Measurements from ENCODE around the gene CGREF1.

Gene CGREF1

DNA sequence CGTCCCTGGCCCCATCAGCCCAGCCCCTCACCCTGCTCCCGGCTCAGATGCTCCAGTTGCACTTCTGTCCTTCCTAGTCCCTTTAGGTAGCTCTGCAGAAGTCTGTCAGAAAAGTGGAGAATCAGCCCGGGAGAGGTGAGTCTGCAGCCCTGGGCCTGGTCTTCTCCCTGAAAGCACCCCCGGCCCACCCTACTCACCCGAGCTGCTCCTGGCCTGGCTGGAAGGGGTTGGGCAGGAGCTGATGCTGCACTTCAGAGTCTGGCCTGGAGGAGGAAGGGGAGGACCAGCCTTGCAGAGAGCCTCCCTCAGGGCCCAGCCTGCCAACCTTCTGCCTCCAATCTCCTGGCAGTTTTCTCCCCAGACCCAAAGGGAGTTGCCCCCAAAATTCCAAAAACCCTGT is 16.6 kb downstream of the CGREF1 start:
- Histone ChIP-seq H2AFZ (ENCODE audit: low read length) (no peak overlapping the region), H3K27ac (ENCODE audit: low read length) (no peak overlapping the region), H3K4me1 (ENCODE audit: low read length) (peaks cover 9% of the 10 kb centered on the region), H3F3A (ENCODE audit: insufficient read depth, low read length) (0 out of 2 replicates have a peak, but pooled peaks cover 4% of the 10 kb centered on the region), H3K4me3 (ENCODE audit: low read length) (no peak overlapping the region), H3K79me2 (ENCODE audit: low read length) (no peaks in the 10 kb centered on the region), H3K9ac (ENCODE audit: low read length) (no peak overlapping the region), H3K36me3 (replicated peaks; ENCODE audit: insufficient read depth, low read length) (no peaks in the 10 kb centered on the region), H4K20me1 (ENCODE audit: insufficient read depth, low read length) (no peaks in the 10 kb centered on the region), H3K27me3 (replicated peaks; ENCODE audit: insufficient read depth, low read length) (no peaks in the 10 kb centered on the region), H3K9me2 (replicated peaks; ENCODE audit: insufficient read depth, low read length) (no peaks in the 10 kb centered on the region), H3K9me3 (replicated peaks; ENCODE audit: insufficient read depth, low read length) (no peaks in the 10 kb centered on the region), H3K4me2 (ENCODE audit: low read depth, low read length) (no peak overlapping the region)
- no peak for TF ChIP-seq EZH2 (optimal IDR thresholded peaks at IDR 0.05; ENCODE audit: low read depth, low read length)
- no peak for TF ChIP-seq EZH2phosphoT487 (IDR thresholded peaks at IDR 0.05; ENCODE audit: low read length)
- TF ChIP-seq, protein P1, sequence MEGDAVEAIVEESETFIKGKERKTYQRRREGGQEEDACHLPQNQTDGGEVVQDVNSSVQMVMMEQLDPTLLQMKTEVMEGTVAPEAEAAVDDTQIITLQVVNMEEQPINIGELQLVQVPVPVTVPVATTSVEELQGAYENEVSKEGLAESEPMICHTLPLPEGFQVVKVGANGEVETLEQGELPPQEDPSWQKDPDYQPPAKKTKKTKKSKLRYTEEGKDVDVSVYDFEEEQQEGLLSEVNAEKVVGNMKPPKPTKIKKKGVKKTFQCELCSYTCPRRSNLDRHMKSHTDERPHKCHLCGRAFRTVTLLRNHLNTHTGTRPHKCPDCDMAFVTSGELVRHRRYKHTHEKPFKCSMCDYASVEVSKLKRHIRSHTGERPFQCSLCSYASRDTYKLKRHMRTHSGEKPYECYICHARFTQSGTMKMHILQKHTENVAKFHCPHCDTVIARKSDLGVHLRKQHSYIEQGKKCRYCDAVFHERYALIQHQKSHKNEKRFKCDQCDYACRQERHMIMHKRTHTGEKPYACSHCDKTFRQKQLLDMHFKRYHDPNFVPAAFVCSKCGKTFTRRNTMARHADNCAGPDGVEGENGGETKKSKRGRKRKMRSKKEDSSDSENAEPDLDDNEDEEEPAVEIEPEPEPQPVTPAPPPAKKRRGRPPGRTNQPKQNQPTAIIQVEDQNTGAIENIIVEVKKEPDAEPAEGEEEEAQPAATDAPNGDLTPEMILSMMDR (IDR thresholded peaks at IDR 0.05; ENCODE audit: low read length), result no peak
- no peak for DNase-seq

DNA sequence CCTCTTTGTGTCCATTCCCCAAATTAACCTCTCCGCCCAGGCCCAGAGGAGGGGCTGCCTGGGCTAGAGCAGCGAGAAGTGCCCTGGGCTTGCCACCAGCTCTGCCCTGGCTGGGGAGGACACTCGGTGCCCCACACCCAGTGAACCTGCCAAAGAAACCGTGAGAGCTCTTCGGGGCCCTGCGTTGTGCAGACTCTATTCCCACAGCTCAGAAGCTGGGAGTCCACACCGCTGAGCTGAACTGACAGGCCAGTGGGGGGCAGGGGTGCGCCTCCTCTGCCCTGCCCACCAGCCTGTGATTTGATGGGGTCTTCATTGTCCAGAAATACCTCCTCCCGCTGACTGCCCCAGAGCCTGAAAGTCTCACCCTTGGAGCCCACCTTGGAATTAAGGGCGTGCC is 18.9 kb downstream of the CGREF1 start:
- H2AFZ ChIP-seq (ENCODE audit: low read length), result no peak overlapping the region
- no peaks in the 10 kb centered on the region for H4K20me1 ChIP-seq (ENCODE audit: insufficient read depth, low read length)
- H3K27me3 ChIP-seq (replicated peaks; ENCODE audit: insufficient read depth, low read length), result no peaks in the 10 kb centered on the region
- H3K9me2 ChIP-seq (replicated peaks; ENCODE audit: insufficient read depth, low read length), result no peaks in the 10 kb centered on the region
- peaks cover 4% of the 10 kb centered on the region; the same call in 1 of the 2 replicates for H3K4me1 ChIP-seq (ENCODE audit: low read length)
- H3K9me3 ChIP-seq (replicated peaks; ENCODE audit: insufficient read depth, low read length), result no peaks in the 10 kb centered on the region
- TF ChIP-seq EZH2phosphoT487 (IDR thresholded peaks at IDR 0.05; ENCODE audit: low read length) (no peak), EZH2 (optimal IDR thresholded peaks at IDR 0.05; ENCODE audit: low read depth, low read length) (no peak)
- TF ChIP-seq, protein P1 (IDR thresholded peaks at IDR 0.05; ENCODE audit: low read length), result no peak
- H3F3A ChIP-seq (ENCODE audit: insufficient read depth, low read length), result no peaks in the 10 kb centered on the region
- no peak for DNase-seq
- no peak overlapping the region for H3K4me2 ChIP-seq (ENCODE audit: low read depth, low read length)
- no peak overlapping the region for H3K4me3 ChIP-seq (ENCODE audit: low read length)
- no peak overlapping the region for H3K9ac ChIP-seq (ENCODE audit: low read length)
- no peaks in the 10 kb centered on the region for H3K36me3 ChIP-seq (replicated peaks; ENCODE audit: insufficient read depth, low read length)
- H3K27ac ChIP-seq (ENCODE audit: low read length), result no peak overlapping the region
- H3K79me2 ChIP-seq (ENCODE audit: low read length), result no peaks in the 10 kb centered on the region

DNA sequence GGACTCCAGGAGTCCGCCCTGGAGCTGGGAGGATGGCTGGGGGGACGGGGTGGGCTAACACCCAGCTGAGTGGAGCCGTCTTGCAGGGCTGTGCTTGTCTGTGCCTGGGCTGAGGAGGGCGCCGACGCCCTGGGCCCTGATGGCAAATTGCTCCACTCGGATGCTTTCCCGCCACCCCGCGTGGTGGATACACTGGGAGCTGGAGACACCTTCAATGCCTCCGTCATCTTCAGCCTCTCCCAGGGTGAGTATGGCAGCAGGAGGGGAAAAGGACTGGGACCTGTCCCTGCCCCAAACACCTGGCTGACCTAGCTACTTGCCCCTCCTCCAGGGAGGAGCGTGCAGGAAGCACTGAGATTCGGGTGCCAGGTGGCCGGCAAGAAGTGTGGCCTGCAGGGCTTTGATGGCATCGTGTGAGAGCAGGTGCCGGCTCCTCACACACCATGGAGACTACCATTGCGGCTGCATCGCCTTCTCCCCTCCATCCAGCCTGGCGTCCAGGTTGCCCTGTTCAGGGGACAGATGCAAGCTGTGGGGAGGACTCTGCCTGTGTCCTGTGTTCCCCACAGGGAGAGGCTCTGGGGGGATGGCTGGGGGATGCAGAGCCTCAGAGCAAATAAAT is 19.5 kb downstream of the CGREF1 start:
- Histone ChIP-seq H2AFZ (ENCODE audit: low read length) (no peak overlapping the region), H3K27ac (ENCODE audit: low read length) (no peak overlapping the region), H4K20me1 (ENCODE audit: insufficient read depth, low read length) (no peaks in the 10 kb centered on the region), H3K4me2 (ENCODE audit: low read depth, low read length) (no peak overlapping the region), H3K79me2 (ENCODE audit: low read length) (no peaks in the 10 kb centered on the region), H3K4me1 (ENCODE audit: low read length) (peaks cover 4% of the 10 kb centered on the region; the same call in 1 of the 2 replicates), H3K9ac (ENCODE audit: low read length) (no peak overlapping the region), H3K9me2 (replicated peaks; ENCODE audit: insufficient read depth, low read length) (no peaks in the 10 kb centered on the region), H3K9me3 (replicated peaks; ENCODE audit: insufficient read depth, low read length) (no peaks in the 10 kb centered on the region), H3F3A (ENCODE audit: insufficient read depth, low read length) (no peaks in the 10 kb centered on the region), H3K4me3 (ENCODE audit: low read length) (no peak overlapping the region), H3K36me3 (replicated peaks; ENCODE audit: insufficient read depth, low read length) (no peaks in the 10 kb centered on the region), H3K27me3 (replicated peaks; ENCODE audit: insufficient read depth, low read length) (no peaks in the 10 kb centered on the region)
- DNase-seq, result no peak
- TF ChIP-seq EZH2phosphoT487 (IDR thresholded peaks at IDR 0.05; ENCODE audit: low read length), result no peak
- TF ChIP-seq EZH2 (optimal IDR thresholded peaks at IDR 0.05; ENCODE audit: low read depth, low read length), result no peak
- TF ChIP-seq, protein P1 (IDR thresholded peaks at IDR 0.05; ENCODE audit: low read length), result no peak

Measured in MM.1S (cell line).